Fibroblast of lung (primary cell): ENCODE results near the gene ATP11A. TPM values are rescaled to one million over a fixed set of nuclear protein-coding genes. Genes with fewer than 3 reads are reported as not detected.

ENCODE experiments used
- DNase-seq, 2 donors: peaks; one replicate each; pipeline versions ENCODE4 v3.0.0 to v3.0.0-alpha.2; 2010; ENCODE audit warnings: low read depth in 2 of 2
- H2AFZ ChIP-seq: 2 replicates; pipeline ENCODE4 v1.5.1; 2012; ENCODE audit warnings: low read length, control low read depth, inconsistent platforms
- H3K27ac ChIP-seq: 2 replicates; pipeline ENCODE4 v1.5.1; 2011; ENCODE audit warnings: low read length, control low read depth; ENCODE audit not compliant: insufficient read depth
- H3K27me3 ChIP-seq: 2 replicates; pipeline ENCODE4 v1.5.1; 2011; ENCODE audit warnings: mild to moderate bottlenecking, low read length; ENCODE audit not compliant: control insufficient read depth, insufficient read depth
- H3K36me3 ChIP-seq: 2 replicates; pipeline ENCODE4 v1.5.1; 2011; ENCODE audit warnings: low read length; ENCODE audit not compliant: control insufficient read depth, insufficient read depth
- H3K4me1 ChIP-seq: 2 replicates; pipeline ENCODE4 v1.5.1; 2011; ENCODE audit warnings: low read length; ENCODE audit not compliant: control insufficient read depth, insufficient read depth; ENCODE audit errors: extremely low read depth
- H3K4me2 ChIP-seq: 2 replicates; pipeline ENCODE4 v1.5.1; 2011; ENCODE audit warnings: low read length, control low read depth; ENCODE audit not compliant: insufficient read depth; ENCODE audit errors: extremely low read depth
- H3K4me3 ChIP-seq, 4 experiments: fragments of 200-600 bp in 1 of 4; sonication (generic) in 1 of 4; replicated peaks in 1 of 4; 2 replicates each; pipeline ENCODE4 v1.5.1; 2011 to 2016; ENCODE audit warnings: low read length in 4 of 4, low read depth in 3 of 4, mild to moderate bottlenecking in 3 of 4, control low read depth in 2 of 4, inconsistent platforms in 1 of 4, mixed read lengths in 1 of 4; ENCODE audit not compliant: insufficient read depth in 1 of 4; ENCODE audit errors: control extremely low read depth in 1 of 4
- H3K79me2 ChIP-seq: 2 replicates; pipeline ENCODE4 v1.5.1; 2012; ENCODE audit warnings: mild to moderate bottlenecking, low read length, inconsistent platforms; ENCODE audit not compliant: control insufficient read depth, insufficient read depth
- H3K9ac ChIP-seq: 2 replicates; pipeline ENCODE4 v1.5.1; 2011; ENCODE audit warnings: mild to moderate bottlenecking, low read length, control low read depth; ENCODE audit not compliant: insufficient read depth
- H3K9me3 ChIP-seq: 2 replicates; pipeline ENCODE4 v1.5.1; 2012; ENCODE audit warnings: low read depth, low read length; ENCODE audit not compliant: control insufficient read depth, insufficient read depth
- H4K20me1 ChIP-seq: 2 replicates; pipeline ENCODE4 v1.5.1; 2011; ENCODE audit warnings: low read length; ENCODE audit not compliant: control insufficient read depth, insufficient read depth; ENCODE audit errors: extremely low read depth
- EZH2 ChIP-seq: IDR thresholded peaks from 2 replicates; pipeline ENCODE4 v1.5.1; 2012; ENCODE audit warnings: low read length, control low read depth, mild to moderate bottlenecking; ENCODE audit errors: missing control alignments
- polyA plus RNA-seq, 2 donors: library from polyadenylated mRNA; depleted of rRNA in 1 of 2; stranded (reverse) in 1 of 2; unstranded in 1 of 2; fragments of >200 nt; gene quantifications; 2 replicates each; pipeline ENCODE4 v1.2.1, GENCODE V29; 2011 to 2012; ENCODE audit warnings: missing spikeins in 1 of 2
- total RNA-seq: library from RNA; depleted of rRNA; stranded (reverse); fragments of >200 nt; gene quantifications from 2 replicates; pipeline ENCODE4 v1.2.1, GENCODE V29; 2014
- TF ChIP-seq, protein P1 (sequence below), 2 donors: IDR thresholded peaks in 1 of 2; conservative IDR thresholded peaks in 1 of 2; 1 replicate in 1 of 2; 2 replicates in 1 of 2; pipeline ENCODE4 v1.5.1; 2011 to 2012; ENCODE audit warnings: low read length in 2 of 2, control low read depth in 1 of 2, inconsistent platforms in 1 of 2, low read depth in 1 of 2, mild to moderate bottlenecking in 1 of 2

The ATP11A gene
- total and polyA plus RNA-seq, 2 donors (not counting 1 experiment from before 2014, with no cell fraction given) = 2.3 to 7.8 TPM

DNA sequence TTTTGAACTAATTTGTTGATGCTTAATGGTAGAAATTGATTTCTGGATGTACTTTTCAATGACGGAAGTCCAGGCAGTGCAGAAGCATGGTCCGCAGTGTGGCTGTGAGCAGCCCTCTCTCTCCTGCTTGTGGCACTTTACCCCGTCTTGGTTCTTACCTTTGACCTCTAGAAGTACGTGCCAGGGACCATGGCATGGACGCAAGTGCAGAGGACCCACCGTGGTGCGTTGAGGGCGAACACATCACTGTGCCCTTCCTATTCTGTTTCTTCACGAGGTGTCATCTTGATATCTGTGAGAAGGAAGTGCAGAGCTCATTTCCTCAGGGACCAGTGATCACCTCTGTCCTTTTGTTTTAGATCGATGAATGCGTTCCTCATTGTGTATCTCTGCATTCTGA, 135.2 kb downstream of the ATP11A start:
- Histone ChIP-seq H3K9me3 (no peaks in the 10 kb centered on the region), H3K4me1 (no peaks in the 10 kb centered on the region), H3K27me3 (no peaks in the 10 kb centered on the region), H3K4me3 (no peak overlapping the region), H4K20me1 (no peaks in the 10 kb centered on the region), H3K79me2 (no peaks in the 10 kb centered on the region), H3K36me3 (no peaks in the 10 kb centered on the region), H3K9ac (no peak overlapping the region), H2AFZ (no peak overlapping the region), H3K4me2 (no peak overlapping the region), H3K27ac (no peak overlapping the region)
- no peak for DNase-seq
- TF ChIP-seq, protein P1, sequence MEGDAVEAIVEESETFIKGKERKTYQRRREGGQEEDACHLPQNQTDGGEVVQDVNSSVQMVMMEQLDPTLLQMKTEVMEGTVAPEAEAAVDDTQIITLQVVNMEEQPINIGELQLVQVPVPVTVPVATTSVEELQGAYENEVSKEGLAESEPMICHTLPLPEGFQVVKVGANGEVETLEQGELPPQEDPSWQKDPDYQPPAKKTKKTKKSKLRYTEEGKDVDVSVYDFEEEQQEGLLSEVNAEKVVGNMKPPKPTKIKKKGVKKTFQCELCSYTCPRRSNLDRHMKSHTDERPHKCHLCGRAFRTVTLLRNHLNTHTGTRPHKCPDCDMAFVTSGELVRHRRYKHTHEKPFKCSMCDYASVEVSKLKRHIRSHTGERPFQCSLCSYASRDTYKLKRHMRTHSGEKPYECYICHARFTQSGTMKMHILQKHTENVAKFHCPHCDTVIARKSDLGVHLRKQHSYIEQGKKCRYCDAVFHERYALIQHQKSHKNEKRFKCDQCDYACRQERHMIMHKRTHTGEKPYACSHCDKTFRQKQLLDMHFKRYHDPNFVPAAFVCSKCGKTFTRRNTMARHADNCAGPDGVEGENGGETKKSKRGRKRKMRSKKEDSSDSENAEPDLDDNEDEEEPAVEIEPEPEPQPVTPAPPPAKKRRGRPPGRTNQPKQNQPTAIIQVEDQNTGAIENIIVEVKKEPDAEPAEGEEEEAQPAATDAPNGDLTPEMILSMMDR (conservative IDR thresholded peaks at IDR 0.05 in 1 of 2, IDR thresholded peaks at IDR 0.05 in 1 of 2; ENCODE audit: low read depth in 1 of 2, low read length in 2 of 2) = no peak
- TF ChIP-seq EZH2 = no peak

DNA sequence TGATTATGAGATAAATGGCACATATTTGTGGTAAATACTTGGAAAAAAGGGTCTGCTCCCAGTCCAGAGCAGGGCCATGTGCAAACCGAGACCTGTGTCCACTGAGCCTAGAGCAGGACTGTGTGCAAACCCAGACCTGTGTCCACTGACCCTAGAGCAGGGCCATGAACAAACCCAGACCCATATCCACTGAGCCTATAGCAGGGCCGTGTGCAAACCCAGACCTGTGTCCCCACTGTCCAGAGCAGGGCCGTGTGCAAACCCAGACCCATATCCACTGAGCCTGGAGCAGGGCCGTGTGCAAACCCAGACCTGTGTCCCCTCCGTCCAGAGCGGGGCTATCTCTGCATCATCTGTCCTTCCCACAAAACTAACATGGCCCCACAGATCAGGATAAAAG, 136.0 kb downstream of the ATP11A start:
- no peaks in the 10 kb centered on the region for H3K9me3 ChIP-seq
- H3K4me1 ChIP-seq = no peaks in the 10 kb centered on the region
- no peaks in the 10 kb centered on the region for H3K79me2 ChIP-seq
- H3K4me2 ChIP-seq = no peak overlapping the region
- no peaks in the 10 kb centered on the region for H3K27me3 ChIP-seq
- TF ChIP-seq EZH2 = no peak
- TF ChIP-seq, protein P1 (conservative IDR thresholded peaks at IDR 0.05 in 1 of 2, IDR thresholded peaks at IDR 0.05 in 1 of 2; ENCODE audit: low read depth in 1 of 2, low read length in 2 of 2) = no peak
- H3K9ac ChIP-seq = no peak overlapping the region
- no peak overlapping the region for H3K27ac ChIP-seq
- no peaks in the 10 kb centered on the region for H4K20me1 ChIP-seq
- no peak overlapping the region for H2AFZ ChIP-seq
- DNase-seq = no peak
- H3K36me3 ChIP-seq = no peaks in the 10 kb centered on the region
- H3K4me3 ChIP-seq = no peak overlapping the region

DNA sequence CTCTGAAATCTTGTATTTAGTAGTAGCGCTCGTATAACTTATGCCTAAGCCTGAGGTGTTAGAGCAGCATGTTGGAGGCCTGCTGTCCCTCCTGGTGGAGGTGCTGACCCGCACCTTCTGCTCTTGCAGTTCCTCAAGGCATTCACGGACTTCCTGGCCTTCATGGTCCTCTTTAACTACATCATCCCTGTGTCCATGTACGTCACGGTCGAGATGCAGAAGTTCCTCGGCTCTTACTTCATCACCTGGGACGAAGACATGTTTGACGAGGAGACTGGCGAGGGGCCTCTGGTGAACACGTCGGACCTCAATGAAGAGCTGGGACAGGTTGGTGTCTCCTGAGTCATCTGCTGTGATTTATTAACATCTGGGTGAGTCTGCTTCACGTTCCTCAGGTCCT, 136.7 kb downstream of the ATP11A start:
- no peak overlapping the region for H3K27ac ChIP-seq
- H4K20me1 ChIP-seq = no peaks in the 10 kb centered on the region
- H3K79me2 ChIP-seq = no peaks in the 10 kb centered on the region
- H3K27me3 ChIP-seq = no peaks in the 10 kb centered on the region
- no peak overlapping the region for H2AFZ ChIP-seq
- no peak overlapping the region for H3K9ac ChIP-seq
- TF ChIP-seq EZH2 = no peak
- TF ChIP-seq, protein P1 (conservative IDR thresholded peaks at IDR 0.05 in 1 of 2, IDR thresholded peaks at IDR 0.05 in 1 of 2; ENCODE audit: low read depth in 1 of 2, low read length in 2 of 2) = no peak
- no peaks in the 10 kb centered on the region for H3K4me1 ChIP-seq
- H3K9me3 ChIP-seq = no peaks in the 10 kb centered on the region
- H3K36me3 ChIP-seq = no peaks in the 10 kb centered on the region
- DNase-seq = no peak
- H3K4me3 ChIP-seq = no peak overlapping the region
- H3K4me2 ChIP-seq = no peak overlapping the region
